Gastrocnemius medialis (tissue), 4 donors: ENCODE results near the gene PHF8. TPM values are rescaled to one million over a fixed set of nuclear protein-coding genes. Genes with fewer than 3 reads are reported as not detected.
A peak's percentile ranks its signal among the peaks of the same experiment; 100 is the strongest.

Experiments used
- ATAC-seq, 2 donors: fragments of 150-250 bp; one replicate each; pipeline ENCODE4 v1.9.1; 2016
- DNase-seq, 2 donors: peaks; one replicate each; pipeline ENCODE4 v3.0.0-alpha.2; 2019
- H3K27ac ChIP-seq, 4 donors: fragments of 200-600 bp; sonication (generic); 1 replicate in 1 of 4; 2 replicates in 3 of 4; pipeline ENCODE4 v1.5.1; 2016 to 2018; ENCODE audit warnings: mild to moderate bottlenecking in 2 of 4, moderate library complexity in 1 of 4
- H3K27me3 ChIP-seq, 3 donors: fragments of 200-600 bp; sonication (generic) in 2 of 3; 1 replicate in 1 of 3; 2 replicates in 2 of 3; pipeline versions ENCODE4 v1.5.1 to v1.6.0; 2016 to 2019; ENCODE audit warnings: mild to moderate bottlenecking in 1 of 3, moderate library complexity in 1 of 3
- H3K36me3 ChIP-seq, 2 donors: fragments of 200-600 bp; sonication (generic) in 1 of 2; one replicate each; pipeline ENCODE4 v1.5.1; 2017 to 2018
- H3K4me1 ChIP-seq, 2 donors: fragments of 200-600 bp; sonication (generic) in 1 of 2; one replicate each; pipeline ENCODE4 v1.5.1; 2016 to 2017; ENCODE audit warnings: mild to moderate bottlenecking in 2 of 2
- H3K4me3 ChIP-seq, 4 donors: fragments of 200-600 bp; sonication (generic) in 3 of 4; 1 replicate in 1 of 4; 2 replicates in 3 of 4; pipeline ENCODE4 v1.5.1; 2016 to 2019; ENCODE audit warnings: mild to moderate bottlenecking in 2 of 4
- H3K9me3 ChIP-seq, 3 donors: fragments of 200-600 bp; sonication (generic) in 2 of 3; 1 replicate in 1 of 3; 2 replicates in 2 of 3; pipeline ENCODE4 v1.5.1; 2016 to 2019
- CTCF ChIP-seq, 5 experiments: fragments of 450-650 bp in 3 of 5; fragments of 200-600 bp in 2 of 5; sonication (generic) in 2 of 5; IDR thresholded peaks in 4 of 5; conservative IDR thresholded peaks in 1 of 5; 1 replicate in 4 of 5; 2 replicates in 1 of 5; pipeline ENCODE4 v1.5.1; 2016 to 2019; ENCODE audit warnings: antibody characterized with exemption in 5 of 5, mild to moderate bottlenecking in 3 of 5, moderate library complexity in 3 of 5
- POLR2A ChIP-seq, 2 donors: fragments of 450-650 bp; IDR thresholded peaks; one replicate each; pipeline ENCODE4 v1.6.1; 2017; ENCODE audit warnings: antibody characterized with exemption in 2 of 2, mild to moderate bottlenecking in 2 of 2, moderate library complexity in 2 of 2
- in situ Hi-C, 4 donors: fragments of 200-750 bp; cut with MboI; loops; one replicate each; pipeline versions ENCODE4 v1.15.0 to v1.8.0; 2017; ENCODE audit warnings: low sequenced_read_pairs in 4 of 4
- intact Hi-C: fragments of 100-400 bp; cut with DNase I; formaldehyde crosslinking; loops from one replicate; pipeline ENCODE4 v1.15.1; 2023; ENCODE audit warnings: low total_unique reads
- total RNA-seq, 4 donors: library from RNA; depleted of rRNA; stranded (reverse); fragments of >200 nt; gene quantifications; one replicate each; pipeline versions ENCODE4 v1.1.0 to v1.2.3, GENCODE V29; 2016

The PHF8 gene
- total RNA-seq, 4 donors from 2014 or later = 7.2 to 22.5 (median 13.9) TPM

DNA sequence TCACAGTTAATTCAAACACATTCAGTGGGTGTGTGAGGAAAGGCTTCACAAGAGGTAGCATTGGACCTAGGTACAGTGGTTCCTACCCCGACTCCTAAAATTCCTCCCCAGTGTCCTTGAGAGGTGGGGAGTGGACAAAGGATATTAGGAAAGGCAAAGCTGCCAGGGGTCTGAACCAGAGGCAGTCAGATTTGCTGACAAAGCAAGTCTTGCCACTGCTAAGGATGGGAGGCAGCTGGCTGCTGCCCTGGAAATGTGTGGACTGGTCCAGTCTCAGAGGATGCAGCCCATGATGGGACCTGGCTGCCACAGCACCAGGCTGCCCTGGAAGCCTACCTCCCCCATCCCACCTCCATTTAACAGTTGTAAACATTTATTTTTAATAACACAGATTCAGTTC is 4.1 kb upstream of the PHF8 start:
- H3K27ac ChIP-seq = no peak overlapping the region
- no peaks in the 10 kb centered on the region for H3K9me3 ChIP-seq
- H3K36me3 ChIP-seq = no peaks in the 10 kb centered on the region
- no peak overlapping the region for H3K4me3 ChIP-seq
- ATAC-seq (no peak), DNase-seq (no peak)
- no peaks in the 10 kb centered on the region for H3K27me3 ChIP-seq
- TF ChIP-seq CTCF (IDR thresholded peaks at IDR 0.05 in 4 of 5, conservative IDR thresholded peaks at IDR 0.05 in 1 of 5) (no peak), POLR2A (IDR thresholded peaks at IDR 0.05) (no peak)
- intact Hi-C loops (loop anchor here (10.0 kb wide), 1 partner anchor 586 kb away; no protein-coding TSS in a partner anchor), in situ Hi-C loops (loop anchor here in 3 of 4 donors (10.0 to 25.0 kb wide), 2 partner anchors 126 to 489 kb away; partner anchors contain the start of gene GNL3L (in 2 of the 3))
- H3K4me1 ChIP-seq = no peaks in the 10 kb centered on the region

DNA sequence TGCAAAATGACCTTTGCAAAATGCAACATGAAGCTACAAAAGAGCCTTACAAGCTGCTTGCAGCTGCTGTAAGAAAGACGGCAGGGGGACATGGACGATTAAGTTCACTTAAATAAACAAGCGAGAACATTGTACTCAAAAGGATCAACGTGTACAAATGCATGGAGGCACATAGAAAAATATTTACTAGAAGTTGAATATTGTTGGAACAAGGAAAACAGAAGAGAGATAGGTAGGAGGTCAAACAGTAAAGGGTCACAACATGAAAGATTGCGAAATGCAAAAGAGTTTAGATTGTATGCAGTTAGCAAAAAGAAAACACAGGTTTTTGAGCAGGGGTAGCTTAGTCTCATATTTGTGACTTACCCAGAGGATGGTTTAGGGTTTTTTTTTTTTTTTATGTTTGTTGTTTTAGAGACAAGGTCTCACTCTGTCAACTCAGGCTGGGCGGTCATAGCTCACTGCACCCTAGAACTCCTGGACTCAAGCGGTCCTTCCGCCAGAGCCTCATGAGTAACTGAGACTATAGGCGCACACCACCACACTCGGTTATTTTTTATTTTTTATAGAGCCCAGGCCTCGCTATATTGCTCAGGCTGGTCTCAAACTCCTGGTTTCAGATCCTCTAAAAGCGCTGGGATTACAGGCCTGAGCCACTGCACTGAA is 1.4 kb upstream of the PHF8 start:
- Histone ChIP-seq H3K4me1 (no peaks in the 10 kb centered on the region), H3K9me3 (no peaks in the 10 kb centered on the region), H3K4me3 (no peak overlapping the region), H3K27ac (peak overlapping the region in 3 of 4 donors; percentile 90 to 96 (median 94)), H3K36me3 (peaks cover 0 to 8% of the 10 kb centered on the region in 2 donors), H3K27me3 (no peaks in the 10 kb centered on the region)
- no peak for ATAC-seq
- DNase-seq = no peak
- TF ChIP-seq POLR2A (IDR thresholded peaks at IDR 0.05) = no peak
- TF ChIP-seq CTCF (IDR thresholded peaks at IDR 0.05 in 4 of 5, conservative IDR thresholded peaks at IDR 0.05 in 1 of 5) = no peak
- in situ Hi-C loops (loop anchor here in 3 of 4 donors (10.0 to 25.0 kb wide), 2 partner anchors 129 to 492 kb away; partner anchors contain the start of gene GNL3L (in 2 of the 3)), intact Hi-C loops (loop anchor here (2.0 to 10.0 kb wide), 2 partner anchors 137 to 589 kb away; partner anchors contain the start of gene FAM120C)

GRCh38 chrX:54044877-54045338 is 635 bp upstream of the PHF8 start:
- in situ Hi-C loops (loop anchor here in 3 of 4 donors (10.0 to 25.0 kb wide), 2 partner anchors 130 to 492 kb away; partner anchors contain the start of gene GNL3L (in 2 of the 3)), intact Hi-C loops (loop anchor here (1.0 to 10.0 kb wide), 5 partner anchors 138 to 1117 kb away; partner anchors contain the start of genes FAM120C and TSR2)
- H3K27ac ChIP-seq = peak overlapping the region; percentile 90 to 96 (median 94)
- peak overlapping the region; percentile 53 to 96 (median 68) for H3K4me3 ChIP-seq
- DNase-seq = no peak
- H3K36me3 ChIP-seq = peaks cover 0 to 13% of the 10 kb centered on the region in 2 donors
- H3K27me3 ChIP-seq = no peaks in the 10 kb centered on the region
- H3K4me1 ChIP-seq = no peaks in the 10 kb centered on the region
- no peak for TF ChIP-seq POLR2A (IDR thresholded peaks at IDR 0.05)
- TF ChIP-seq CTCF (IDR thresholded peaks at IDR 0.05 in 4 of 5, conservative IDR thresholded peaks at IDR 0.05 in 1 of 5) = no peak
- no peaks in the 10 kb centered on the region for H3K9me3 ChIP-seq
- ATAC-seq = peak in 1 of 2 donors; percentile 4

- peak overlapping the region; percentile 90 to 96 (median 94) for H3K27ac ChIP-seq
- DNase-seq (peak; percentile 4 to 15), ATAC-seq (peak; percentile 34)
- in situ Hi-C loops (loop anchor here in 3 of 4 donors (10.0 to 25.0 kb wide), 2 partner anchors 131 to 494 kb away; partner anchors contain the start of gene GNL3L (in 2 of the 3)), intact Hi-C loops (loop anchor here (1.0 to 10.0 kb wide), 5 partner anchors 139 to 1119 kb away; partner anchors contain the start of genes FAM120C and TSR2)
- H3K36me3 ChIP-seq = peaks cover 0 to 14% of the 10 kb centered on the region in 2 donors
- no peaks in the 10 kb centered on the region for H3K9me3 ChIP-seq
- TF ChIP-seq POLR2A (IDR thresholded peaks at IDR 0.05) = no peak
- no peak for TF ChIP-seq CTCF (IDR thresholded peaks at IDR 0.05 in 4 of 5, conservative IDR thresholded peaks at IDR 0.05 in 1 of 5)
- no peaks in the 10 kb centered on the region for H3K27me3 ChIP-seq
- H3K4me1 ChIP-seq = no peaks in the 10 kb centered on the region
- peak overlapping the region; percentile 70 to 96 (median 78) for H3K4me3 ChIP-seq
Measured at GRCh38 chrX:54043541-54044125, 640 bp downstream of the PHF8 start.
